HG03354 (cell line): ENCODE measurements around the gene TPCN2.

ENCODE experiments used
- ATAC-seq: cut with Tn5 transposase; IDR thresholded peaks from one replicate; pipeline ENCODE4 v1.9.1; 2021; ENCODE audit warnings: mild to moderate bottlenecking; ENCODE audit not compliant: unreplicated experiment, poor library complexity, severe bottlenecking

The TPCN2 gene

GRCh38 chr11:69104856-69105395, 56.2 kb downstream of the TPCN2 start:
- ATAC-seq: no peak

- no peak for ATAC-seq
These were observed 56.8 kb downstream of the TPCN2 start for GRCh38 chr11:69105461-69106030.

- no peak for ATAC-seq
These were observed 57.5 kb downstream of the TPCN2 start for GRCh38 chr11:69106031-69106811.

- no peak for ATAC-seq
These were observed 58.7 kb downstream of the TPCN2 start for GRCh38 chr11:69107413-69107812.

GRCh38 chr11:69108030-69108429, 59.3 kb downstream of the TPCN2 start:
- no peak for ATAC-seq

- no peak for ATAC-seq
These were observed 59.8 kb downstream of the TPCN2 start for GRCh38 chr11:69108559-69108958.

- ATAC-seq: no peak
These were observed 60.4 kb downstream of the TPCN2 start for GRCh38 chr11:69109101-69109500.

- ATAC-seq: no peak
These were observed 61.7 kb downstream of the TPCN2 start for GRCh38 chr11:69110451-69110850.

- no peak for ATAC-seq
These were observed 63.2 kb downstream of the TPCN2 start for GRCh38 chr11:69111624-69112542.

GRCh38 chr11:69113226-69113625, 64.5 kb downstream of the TPCN2 start:
- no peak for ATAC-seq

- ATAC-seq: no peak
These were observed 65.1 kb downstream of the TPCN2 start for GRCh38 chr11:69113646-69114340.

- no peak for ATAC-seq
These were observed 65.6 kb downstream of the TPCN2 start for GRCh38 chr11:69114362-69114761.

GRCh38 chr11:69114811-69115523, 66.2 kb downstream of the TPCN2 start:
- no peak for ATAC-seq

- ATAC-seq: no peak
These were observed 67.1 kb downstream of the TPCN2 start for GRCh38 chr11:69115586-69116560.

GRCh38 chr11:69116671-69117070, 67.9 kb downstream of the TPCN2 start:
- no peak for ATAC-seq

GRCh38 chr11:69119190-69119589, 70.5 kb downstream of the TPCN2 start:
- ATAC-seq: no peak

GRCh38 chr11:69120096-69120875, 71.6 kb downstream of the TPCN2 start:
- no peak for ATAC-seq
